Measurements from ENCODE around the gene NAALADL2. TPM values are rescaled to one million over a fixed set of nuclear protein-coding genes. Genes with fewer than 3 reads are reported as not detected.
"Not testable (repeated sequence)": the region's sequence is repeated elsewhere in the genome, so short reads cannot be mapped to it uniquely, and the experiment has no call there.

Gene NAALADL2
- total RNA-seq, 1 experiment from 2014 or later: 1.0 TPM

DNA sequence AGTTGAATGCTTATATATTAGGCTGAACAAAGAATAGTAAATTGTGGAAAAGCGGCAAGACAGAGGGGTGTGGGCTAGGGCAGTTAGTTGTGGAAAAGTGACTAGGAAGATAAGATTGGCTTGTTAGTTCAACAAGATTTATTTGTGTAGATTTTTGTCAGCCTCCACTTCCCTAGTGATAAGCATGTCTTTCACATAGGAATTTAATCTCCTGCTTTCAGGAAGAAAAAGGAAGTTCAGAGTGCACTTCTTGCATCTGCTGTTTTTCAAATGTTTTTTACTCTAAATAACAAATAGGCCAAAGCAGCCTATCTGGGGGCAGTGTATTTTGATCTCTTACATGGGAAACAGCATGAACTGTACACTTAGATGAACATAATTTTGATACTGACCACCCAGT, 919.9 kb downstream of the NAALADL2 start:
- no peak for DNase-seq (ENCODE audit: extremely low read depth, low read depth)

GRCh38 chr3:175787109-175787508, 928.0 kb downstream of the NAALADL2 start:
- DNase-seq (ENCODE audit: extremely low read depth, low read depth): not testable (repeated sequence)

GRCh38 chr3:175792245-175792644, 933.1 kb downstream of the NAALADL2 start:
- no peak for DNase-seq (ENCODE audit: extremely low read depth, low read depth)

DNA sequence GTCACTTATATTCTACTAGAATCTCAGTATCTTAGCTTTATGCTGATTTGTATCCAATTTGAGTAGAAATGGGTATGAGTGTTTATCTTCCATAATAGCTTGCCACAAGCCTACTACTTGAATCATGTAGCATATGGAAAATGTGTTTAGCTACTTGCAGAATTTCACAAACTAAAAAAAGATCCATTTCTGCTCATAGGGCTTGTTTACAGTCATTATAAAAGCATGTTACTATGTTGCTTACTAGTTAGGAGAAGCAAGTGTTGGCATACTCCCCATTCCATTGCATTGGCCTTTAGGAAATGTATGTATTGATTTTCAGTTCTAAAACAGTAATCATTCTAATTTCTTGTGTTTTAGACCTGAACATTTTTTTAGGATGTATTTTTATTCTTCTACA, 939.2 kb downstream of the NAALADL2 start:
- no peak for DNase-seq (ENCODE audit: extremely low read depth, low read depth)

DNA sequence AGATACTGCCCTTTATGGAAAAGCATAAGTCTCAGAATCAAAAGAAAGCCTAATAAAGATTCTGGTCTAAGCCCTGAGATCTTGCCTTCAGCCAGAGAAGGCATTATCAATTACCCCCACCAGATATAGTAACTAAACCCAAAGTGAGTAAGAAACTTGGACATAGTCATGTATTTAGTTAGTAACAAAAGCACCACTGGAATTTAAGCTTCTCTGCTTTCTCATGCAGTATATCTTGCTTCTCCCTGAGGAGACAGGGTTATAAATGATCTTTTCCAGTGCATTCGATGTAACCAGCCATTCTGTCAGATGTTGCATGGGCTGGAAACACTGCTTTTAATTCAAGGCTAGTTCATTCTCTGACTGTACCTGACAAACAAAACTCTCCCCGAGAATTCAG, 946.7 kb downstream of the NAALADL2 start:
- DNase-seq (ENCODE audit: extremely low read depth, low read depth): no peak

GRCh38 chr3:175807175-175807574, 948.0 kb downstream of the NAALADL2 start:
- DNase-seq (ENCODE audit: extremely low read depth, low read depth): no peak

DNA sequence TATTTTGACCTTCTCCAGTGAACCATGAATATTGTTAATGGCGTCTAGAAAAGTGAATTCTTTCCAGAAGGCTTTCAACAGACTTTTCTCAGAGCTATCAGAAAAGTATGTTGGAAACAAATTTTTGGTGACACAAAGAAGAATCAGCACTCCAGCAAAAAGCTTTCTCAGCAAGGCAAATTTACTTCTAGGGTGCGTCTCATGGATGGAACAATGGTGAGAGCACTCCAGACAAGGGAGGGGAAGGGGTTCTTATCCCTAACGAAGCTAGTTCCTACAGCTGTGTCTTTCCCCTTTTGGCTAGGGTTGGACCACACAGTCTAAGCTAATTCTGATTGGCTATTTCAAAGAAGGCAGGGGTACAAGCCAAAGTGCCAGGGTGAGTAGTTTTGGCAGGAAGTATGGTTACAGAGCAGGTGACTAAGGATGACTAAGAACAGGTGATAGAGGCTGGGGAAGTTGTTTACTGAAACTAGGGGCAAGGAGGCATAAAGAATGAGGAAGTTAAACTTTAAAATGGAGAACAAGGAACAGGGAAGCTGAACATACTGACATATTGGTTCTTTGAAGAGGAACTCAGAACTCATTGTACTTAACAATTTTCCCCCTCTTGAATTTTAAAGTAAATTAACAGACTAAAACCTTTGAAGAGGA, 959.8 kb downstream of the NAALADL2 start:
- no peak for DNase-seq (ENCODE audit: extremely low read depth, low read depth)

DNA sequence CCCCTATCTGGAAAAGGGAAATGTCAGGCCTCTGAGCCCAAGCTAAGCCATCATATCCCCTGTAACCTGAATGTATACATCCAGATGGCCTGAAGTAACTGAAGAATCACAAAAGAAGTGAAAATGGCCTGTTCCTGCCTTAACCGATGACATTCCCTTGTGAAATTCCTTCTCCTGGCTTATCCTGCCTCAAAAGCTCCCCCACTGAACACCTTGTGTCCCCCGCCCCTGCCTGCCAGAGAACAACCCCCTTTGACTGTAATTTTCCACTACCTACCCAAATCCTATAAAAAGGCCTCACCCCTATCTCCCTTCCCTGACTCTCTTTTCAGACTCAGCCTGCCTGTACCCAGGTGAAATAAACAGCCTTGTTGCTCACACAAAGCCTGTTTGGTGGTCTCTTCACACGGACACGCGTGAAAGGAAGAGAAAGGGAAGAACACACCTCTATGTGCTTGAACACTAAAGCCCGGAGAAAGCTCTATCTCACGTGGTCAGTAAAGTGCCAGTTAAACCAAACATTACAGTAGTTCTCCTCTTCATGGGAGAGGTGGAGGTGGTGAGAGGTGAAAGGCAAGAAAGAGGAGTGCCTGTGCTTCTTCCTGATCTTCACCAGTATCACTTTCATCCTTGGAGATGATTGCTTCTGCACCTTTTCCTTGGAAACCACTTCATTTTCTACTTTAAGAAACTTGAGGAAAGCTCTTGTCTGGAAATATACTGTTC, 963.8 kb downstream of the NAALADL2 start:
- not testable (repeated sequence) for DNase-seq (ENCODE audit: extremely low read depth, low read depth)

DNA sequence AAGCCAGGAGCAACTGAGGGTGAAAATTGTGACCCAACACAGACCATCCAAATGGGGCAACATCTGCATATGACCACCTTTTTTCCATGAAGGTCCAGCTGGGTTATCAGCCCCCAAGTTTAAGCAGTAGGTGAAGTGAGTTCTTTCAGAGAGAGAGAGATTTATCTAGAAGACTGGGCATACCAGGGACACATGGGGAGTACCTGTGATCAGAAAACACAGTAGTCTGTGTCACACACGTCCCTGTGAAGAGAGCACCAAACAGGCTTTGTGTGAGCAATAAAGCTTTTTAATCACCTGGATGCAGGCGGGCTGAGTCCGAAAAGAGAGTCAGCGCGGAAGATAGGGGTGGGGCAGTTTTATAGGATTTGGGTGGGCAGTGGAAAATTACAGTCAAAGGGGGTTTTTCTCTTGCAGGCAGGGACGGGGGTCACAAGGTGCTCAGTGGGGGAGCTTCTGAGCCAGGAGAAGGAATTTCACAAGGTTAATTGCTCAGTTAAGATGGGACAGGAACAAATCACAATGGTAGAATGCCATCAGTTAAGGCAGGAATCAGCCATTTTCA, 966.0 kb downstream of the NAALADL2 start:
- not testable (repeated sequence) for DNase-seq (ENCODE audit: extremely low read depth, low read depth)

GRCh38 chr3:175826759-175827158, 967.6 kb downstream of the NAALADL2 start:
- DNase-seq (ENCODE audit: extremely low read depth, low read depth): no peak

DNA sequence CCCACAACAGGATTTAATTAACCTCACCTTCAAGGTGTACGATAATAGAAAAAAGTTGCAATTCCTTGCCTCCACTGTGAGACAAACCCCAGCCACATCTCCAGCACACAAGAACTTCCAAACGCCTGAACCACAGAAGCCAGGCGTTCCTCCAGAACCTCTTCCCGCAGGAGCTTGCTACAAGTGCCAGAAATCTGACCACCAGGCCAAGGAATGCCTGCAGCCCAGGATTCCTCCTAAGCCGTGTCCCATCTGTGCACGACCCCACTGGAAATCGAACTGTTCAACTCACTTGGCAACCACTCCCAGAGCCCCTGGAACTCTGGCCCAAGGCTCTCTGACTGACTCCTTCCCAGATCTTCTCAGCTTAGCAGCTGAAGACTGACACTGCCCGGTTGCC, 970.7 kb downstream of the NAALADL2 start:
- not testable (repeated sequence) for DNase-seq (ENCODE audit: extremely low read depth, low read depth)

GRCh38 chr3:175835763-175836162, 976.6 kb downstream of the NAALADL2 start:
- not testable (repeated sequence) for DNase-seq (ENCODE audit: extremely low read depth, low read depth)

GRCh38 chr3:175836617-175837016, 977.5 kb downstream of the NAALADL2 start:
- DNase-seq (ENCODE audit: extremely low read depth, low read depth): no peak

DNA sequence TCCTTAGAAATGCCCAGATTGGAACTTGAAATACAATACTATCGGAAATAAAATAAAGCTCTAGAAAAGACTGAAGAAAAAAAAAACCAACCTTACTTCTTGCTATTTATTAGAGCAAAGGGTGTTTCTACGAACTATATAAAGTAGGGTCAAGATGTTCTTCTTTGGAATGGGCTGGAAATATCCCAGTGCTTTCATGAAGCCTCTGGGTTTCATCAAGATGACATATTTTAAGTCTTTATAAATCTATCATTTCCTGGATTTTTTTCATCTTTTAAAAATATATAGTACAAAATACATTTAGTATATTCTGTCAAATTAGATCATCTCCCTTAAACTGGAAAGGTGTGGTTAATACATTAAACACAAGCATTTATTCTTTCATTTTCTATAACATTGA, 978.8 kb downstream of the NAALADL2 start:
- DNase-seq (ENCODE audit: extremely low read depth, low read depth): no peak

DNA sequence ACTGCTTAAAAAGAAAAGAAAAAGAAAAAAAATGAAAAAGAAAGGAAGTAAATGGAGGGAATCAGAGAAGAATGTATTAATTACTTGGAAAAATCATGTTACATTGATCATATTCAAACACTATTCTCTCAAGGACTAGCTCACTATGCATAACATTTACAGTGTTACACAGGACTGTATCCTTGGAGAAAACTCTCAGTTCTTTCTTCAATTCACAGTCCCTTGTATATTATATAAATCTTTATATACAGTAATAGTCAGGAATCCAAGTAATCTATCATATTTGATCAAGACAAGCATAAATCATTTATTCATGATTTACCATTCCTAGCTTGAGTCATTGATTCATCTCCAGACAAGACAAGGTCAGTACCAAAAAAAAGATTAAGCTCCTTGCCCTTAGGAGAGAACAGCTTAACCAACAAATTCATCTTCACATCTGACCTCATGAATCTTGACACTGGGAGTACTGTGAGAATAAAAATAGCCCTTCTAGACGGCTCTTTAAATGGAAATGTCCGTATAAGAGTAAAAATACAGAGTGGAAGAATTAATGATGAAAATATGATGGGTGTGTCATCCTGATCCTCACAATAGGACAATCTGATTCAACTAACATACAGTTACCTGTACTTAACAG, 980.4 kb downstream of the NAALADL2 start:
- DNase-seq (ENCODE audit: extremely low read depth, low read depth): no peak

DNA sequence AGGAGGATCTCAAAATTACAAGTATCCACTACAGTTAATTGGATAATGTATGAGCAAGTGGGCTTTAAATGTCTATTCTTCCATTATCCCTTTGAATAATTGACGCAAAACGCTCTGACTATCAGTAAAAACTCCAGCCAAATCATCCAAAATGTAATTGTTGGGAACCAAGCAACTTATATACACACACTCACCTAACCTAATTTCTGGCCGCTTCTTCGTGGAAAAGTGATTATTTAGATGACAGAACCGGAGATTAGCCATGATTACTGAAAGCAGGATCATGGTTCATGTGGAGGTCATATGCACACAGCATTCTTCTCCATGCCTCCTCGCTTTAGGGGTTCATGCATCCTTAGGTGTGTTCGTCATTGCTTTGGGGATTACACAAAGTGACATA, 992.4 kb downstream of the NAALADL2 start:
- DNase-seq (ENCODE audit: extremely low read depth, low read depth): no peak

GRCh38 chr3:175852560-175852959, 993.4 kb downstream of the NAALADL2 start:
- no peak for DNase-seq (ENCODE audit: extremely low read depth, low read depth)

DNA sequence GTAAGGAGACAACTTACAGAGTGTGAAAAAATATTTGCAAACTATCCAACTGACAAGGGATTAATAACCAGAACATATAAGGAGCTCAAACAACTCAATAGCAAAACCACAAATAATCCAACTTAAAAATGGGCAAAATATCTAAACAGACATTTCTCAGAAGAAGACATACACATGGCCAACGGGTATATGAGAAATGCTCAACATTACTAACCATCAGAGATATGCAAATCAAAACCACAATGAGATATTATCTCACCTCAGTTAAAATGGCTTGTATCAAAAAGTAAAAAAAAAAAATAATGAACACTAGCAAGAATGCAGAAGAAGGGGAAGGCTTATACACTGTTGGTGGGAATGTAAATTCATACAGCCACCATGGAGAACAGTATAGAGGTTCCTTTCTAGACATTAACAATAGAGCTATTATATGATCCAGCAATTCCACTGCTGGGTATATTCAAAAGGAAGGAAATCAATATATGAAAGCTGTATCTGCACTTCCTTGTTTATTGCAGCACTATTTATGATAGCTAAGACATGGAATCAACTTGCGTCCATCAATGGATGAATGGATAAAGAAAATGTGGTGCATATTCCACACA, 998.6 kb downstream of the NAALADL2 start:
- DNase-seq (ENCODE audit: extremely low read depth, low read depth): no peak

All from NCI-H460 (cell line).